GM19240 (cell line): Measurements from ENCODE around the gene SBF2.
"Not testable (repeated sequence)": the region's sequence is repeated elsewhere in the genome, so short reads cannot be mapped to it uniquely, and the experiment has no call there.

Experiments used
- DNase-seq: peaks from one replicate; pipeline ENCODE4 v3.0.0; 2011; ENCODE audit warnings: low spot score; ENCODE audit not compliant: insufficient read length

SBF2 gene

DNA sequence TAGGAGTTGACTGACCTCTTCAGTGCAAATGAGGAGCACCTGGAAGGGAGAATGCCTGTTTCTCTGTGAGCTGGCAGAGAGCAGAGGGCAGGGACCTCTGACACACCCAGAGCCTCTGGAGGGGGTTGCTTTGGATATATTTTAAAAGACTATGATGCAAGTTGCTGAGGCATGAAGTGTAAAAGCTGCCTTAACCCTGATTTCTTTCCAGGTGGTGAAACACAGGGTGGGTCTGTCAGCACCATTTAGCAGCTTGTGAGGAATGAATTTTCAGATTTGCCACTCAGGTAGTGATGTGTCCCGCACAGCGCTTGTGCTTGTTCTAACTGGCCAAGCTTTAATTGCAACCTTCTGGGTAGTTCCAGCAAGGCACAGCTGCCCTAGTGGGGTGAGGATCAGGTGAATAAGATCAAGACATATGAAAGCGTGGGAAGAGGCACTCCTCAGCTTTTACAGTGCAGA lies 540.0 kb downstream of the SBF2 start:
- no peak for DNase-seq

DNA sequence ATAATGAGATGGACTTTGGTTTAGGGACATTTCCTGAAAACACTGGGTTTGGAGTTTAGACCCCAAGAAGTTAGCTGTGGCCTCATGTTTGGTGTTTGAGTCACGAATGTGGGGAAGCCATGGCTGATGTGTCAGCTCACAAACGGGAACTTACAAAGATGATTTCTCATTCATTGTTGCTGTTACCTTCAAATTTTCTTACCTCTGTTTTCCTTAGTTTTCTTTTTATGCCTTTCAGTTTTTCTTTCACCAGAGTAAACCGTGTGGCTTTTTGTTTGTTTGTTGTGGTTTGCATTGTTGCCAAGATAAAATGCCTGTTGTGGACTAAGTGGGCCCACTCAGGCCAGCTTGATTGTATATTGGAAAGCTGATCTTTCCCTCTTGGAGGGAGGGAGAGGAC lies 541.0 kb downstream of the SBF2 start:
- DNase-seq = no peak

DNA sequence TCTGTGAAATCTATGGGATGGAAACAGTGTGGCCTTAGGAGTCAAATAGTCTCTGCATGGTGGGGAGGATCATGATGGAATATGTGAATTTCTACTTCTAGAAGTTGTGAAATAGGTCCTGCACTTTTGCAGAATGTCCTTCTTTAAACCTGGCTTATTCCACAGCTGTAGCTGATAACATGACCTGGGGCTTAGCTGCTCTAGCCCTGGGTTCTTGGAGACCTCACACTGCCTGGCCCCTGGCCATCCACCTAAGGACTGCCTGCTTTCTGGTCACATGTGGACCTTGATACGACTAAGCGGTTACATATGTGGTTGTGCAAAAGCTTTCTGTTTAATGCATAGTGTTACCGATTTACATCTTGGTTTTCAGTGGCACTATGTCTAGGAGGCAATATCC lies 541.9 kb downstream of the SBF2 start:
- no peak for DNase-seq

DNA sequence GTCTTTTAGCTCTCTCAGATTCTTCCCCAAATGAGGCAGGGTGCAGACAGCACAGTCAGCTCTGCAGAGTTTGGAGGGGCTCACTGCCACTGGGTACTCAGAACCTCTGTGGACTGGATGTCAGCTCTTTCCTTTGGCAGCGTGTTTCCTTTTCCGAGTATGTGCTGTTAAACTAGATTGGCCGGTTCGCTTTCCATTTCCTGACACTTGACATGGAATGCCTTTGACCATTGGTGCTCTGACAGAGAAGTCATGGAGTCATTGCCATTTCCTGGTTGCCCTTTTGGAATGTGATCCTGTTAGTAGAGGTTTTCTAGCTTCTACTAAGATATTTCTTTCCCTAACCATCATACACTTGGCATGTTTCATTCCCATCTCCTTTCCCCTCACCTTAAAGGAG lies 543.5 kb downstream of the SBF2 start:
- no peak for DNase-seq

DNA sequence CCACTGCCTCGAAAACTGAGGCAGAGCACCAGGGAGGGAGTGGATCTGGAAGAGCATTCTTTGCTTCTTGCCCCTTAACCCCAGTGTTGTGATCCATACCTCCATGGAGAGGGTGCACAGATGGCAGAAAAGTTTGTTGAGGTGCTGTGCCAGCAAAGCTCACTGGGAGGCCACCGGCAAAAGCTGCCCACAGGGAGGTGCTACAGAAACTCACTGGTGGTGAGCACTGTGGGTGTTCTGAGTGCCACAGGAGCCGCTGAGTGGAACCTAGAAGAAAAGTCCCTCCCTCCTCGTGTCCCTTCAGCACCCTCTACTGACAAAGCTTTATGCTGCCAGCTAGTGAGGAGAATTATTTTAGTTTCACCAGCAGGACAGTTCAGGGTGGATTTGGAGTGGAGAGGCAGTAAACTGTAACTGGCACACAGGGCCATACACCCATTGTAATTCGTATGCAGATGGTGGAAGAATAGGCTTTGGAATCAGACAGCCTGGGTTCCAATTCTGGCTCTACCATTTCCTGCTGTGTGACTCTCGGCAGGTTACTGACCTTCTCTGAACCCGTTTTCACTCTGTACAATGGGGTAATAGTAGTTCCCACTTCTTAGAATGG lies 545.6 kb downstream of the SBF2 start:
- peak; percentile 52 for DNase-seq

DNA sequence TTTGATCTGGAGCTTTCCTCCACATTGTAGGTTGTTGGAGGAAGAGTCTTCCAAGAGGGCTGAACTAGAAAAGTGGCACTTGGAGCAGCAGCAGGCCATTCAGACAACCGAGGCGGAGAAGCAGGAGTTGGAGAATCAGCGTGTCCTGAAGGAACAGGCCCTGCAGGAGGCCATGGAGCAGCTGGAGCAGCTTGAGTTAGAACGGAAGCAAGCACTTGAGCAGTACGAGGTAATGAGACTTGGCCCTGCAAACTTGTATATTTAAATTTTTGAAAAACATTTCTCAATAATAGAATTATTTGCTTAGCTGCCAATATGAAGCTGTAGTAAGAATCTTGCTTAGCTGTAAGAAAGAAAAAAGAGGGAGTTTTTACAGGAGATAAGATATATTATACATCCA lies 546.2 kb downstream of the SBF2 start:
- no peak for DNase-seq

DNA sequence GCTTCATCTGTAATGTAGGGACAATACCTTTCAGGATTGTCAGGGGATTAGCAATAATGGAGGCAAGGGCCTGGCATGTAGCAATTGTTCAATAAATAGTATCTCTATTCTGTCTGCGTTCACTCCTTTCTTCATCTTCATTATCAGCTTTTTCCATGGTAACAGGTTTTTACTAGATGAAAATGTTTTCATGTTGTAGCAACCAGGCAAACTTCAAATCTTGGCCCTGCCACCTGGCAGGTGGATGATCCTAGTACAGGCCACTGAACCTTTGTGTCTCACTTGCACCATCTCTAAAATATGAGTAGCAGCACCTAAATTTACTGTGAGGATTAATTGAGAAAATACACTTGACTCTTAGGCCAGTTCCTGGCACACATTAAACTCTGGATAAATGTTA lies 546.8 kb downstream of the SBF2 start:
- DNase-seq = no peak

DNA sequence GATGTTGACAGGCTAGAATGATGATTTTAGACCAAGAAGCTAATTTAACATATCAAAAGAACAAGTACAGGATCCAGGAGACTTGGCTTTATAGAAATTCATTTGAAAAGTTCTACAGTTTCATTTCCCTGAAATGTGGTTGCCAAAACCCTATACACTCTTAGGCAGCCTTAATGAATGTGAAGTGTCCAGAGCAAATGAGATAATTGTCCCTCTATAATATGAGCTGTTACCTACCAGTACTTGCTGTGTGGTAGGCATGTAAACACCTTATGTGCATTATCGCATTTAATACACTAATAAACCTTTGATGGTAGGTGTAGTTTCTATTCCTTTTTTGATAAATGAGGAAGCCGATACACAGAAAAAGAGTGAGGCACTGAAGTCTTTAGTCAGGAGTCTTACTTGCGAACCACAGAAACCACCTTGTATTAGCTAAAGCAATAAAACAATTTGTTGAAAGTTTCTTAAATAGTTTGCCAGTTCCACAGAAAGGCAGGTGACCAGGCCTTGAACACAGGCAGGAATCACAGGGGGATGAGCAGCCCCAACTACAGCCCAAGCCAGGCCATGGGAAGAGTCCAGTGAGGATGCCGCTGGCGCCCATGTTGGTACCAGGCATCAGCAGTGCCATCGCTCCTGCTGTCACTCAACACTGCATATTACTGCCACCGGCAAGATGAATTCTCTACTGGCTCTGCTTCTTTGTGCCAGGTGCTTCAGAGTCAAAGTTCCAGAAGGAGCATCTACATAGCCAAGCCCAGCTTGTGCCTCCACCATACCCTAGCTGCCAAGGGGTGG lies 548.4 kb downstream of the SBF2 start:
- DNase-seq = no peak

DNA sequence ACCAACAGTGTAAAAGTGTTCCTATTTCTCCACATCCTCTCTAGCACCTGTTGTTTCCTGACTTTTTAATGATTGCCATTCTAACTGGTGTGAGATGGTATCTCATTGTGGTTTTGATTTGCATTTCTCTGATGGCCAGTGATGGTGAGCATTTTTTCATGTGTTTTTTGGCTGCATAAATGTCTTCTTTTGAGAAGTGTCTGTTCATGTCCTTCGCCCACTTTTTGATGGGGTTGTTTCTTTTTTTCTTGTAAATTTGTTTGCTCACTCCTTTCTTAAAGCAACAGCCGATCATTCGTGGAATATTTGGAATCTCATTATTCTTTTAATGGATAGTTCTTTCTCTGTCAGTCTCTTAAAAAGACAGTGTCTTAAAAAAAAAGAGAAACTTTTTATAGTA lies 550.5 kb downstream of the SBF2 start:
- DNase-seq = not testable (repeated sequence)

DNA sequence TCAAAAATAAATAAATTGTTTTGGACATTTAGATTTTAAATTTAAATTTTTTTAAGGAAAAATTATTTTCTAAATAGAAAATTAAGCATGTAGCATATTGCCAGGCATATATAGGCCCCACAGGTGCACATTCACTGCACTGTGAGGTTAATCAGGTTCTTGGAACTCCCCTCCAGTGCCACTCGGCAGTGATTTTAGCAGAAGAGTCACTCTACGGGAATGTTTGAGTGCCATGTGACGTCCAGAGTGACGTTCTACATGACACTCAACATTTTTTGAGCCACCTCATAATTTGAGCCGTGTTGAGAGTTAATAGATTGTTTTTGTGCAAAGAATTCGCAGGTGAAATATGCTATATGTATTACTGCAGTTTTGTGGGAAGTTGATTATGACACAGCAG lies 552.8 kb downstream of the SBF2 start:
- no peak for DNase-seq

DNA sequence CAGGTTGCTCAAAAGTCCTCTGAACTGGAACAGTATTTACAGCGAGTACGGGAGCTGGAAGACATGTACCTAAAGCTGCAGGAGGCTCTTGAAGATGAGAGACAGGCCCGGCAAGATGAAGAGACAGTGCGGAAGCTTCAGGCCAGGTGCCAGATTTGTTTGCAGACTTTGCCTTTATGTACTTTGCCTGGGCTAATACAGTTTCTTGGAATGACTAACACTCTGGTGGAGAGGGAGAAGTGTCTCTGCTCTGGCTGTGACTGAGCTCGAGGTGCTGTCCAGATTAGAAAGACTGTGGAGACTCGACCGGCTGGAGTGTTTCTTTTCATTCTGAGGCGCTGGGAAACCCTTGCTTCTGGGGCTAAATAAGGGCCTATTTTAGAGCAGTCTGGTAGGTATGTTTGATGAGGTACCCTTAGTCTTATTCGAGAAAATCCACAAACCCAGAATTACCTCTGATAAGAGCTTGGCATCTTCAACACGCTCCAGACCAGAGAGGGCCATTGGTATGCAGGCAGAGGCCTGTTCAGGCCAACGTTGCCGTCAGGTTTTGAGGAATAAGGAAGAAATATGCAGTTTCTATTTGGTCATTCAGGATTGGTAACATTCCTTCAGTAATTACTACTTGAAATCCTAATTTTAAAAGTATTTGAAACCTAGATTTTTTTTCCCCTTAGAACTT lies 553.7 kb downstream of the SBF2 start:
- DNase-seq = no peak

DNA sequence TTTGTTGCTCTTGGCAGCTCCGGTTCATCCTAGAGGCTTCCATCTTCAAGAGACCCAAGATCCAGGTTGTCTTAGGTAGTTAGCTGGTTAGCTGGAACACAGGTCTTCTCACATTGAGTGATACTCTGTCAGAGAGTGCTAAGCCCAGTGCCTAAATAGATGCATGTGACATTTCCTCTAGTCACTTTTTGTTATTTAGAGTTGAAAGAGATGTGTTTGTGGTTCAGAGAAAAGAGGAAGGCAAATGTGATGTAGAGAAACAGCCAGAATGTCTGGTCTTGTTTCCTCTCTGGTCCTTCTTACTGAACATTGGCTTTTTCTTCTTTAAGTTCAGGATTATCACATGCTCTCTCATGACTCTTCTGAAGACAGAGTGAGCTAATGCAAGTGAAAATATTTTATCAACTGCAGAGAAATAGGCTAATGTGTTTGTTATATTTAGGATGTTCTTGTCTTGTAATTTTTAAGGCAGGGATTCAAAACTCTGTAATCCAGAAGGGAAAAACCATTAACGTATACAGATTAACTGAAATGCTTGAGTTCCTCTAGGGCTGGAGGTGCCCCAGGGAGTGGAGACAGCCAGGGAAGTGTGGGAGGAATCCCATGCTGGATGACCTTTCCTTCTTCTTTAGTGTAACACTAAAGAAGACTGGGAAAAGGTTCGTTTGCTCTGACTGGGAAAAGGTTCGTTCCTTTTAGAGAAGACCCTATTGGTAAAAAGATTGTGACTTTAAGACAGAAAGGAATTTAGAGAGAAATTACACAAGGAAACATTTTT lies 554.7 kb downstream of the SBF2 start:
- no peak for DNase-seq

DNA sequence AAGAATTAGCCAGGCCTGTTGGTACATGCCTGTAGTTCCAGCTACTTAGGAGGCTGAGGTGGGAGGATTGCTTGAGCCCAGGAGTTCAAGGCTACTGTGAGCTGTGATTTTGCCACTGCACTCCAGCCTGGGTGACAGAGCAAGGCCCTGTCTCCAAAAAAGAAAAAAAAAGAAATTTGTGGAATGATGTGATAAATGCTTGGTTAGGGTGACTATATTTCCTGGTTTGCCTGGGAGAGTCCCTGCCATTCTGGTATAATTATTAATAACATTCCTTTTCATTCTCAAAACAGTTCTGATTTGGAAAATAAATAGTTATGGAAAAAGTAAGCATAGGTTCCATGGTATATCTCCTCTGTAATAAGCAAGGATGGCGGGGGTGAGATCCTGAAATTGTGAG lies 555.3 kb downstream of the SBF2 start:
- no peak for DNase-seq

DNA sequence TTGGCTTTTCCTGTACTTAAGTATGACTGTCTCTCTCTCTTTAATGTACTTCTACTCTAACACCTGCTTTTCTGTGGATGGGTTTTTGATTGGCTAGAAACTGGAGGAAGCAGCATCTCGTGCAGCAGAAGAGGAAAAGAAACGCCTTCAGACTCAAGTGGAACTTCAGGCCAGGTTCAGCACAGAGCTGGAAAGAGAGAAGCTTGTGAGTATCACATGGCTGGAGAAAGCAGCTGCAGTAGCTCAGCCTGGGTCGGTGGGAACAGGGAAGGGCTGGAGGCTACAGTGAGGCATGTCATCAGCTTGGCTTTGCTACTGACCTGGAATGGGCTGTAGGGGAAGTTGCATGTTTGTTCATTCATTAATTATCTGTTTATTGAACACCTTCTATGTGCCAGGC lies 555.9 kb downstream of the SBF2 start:
- no peak for DNase-seq

DNA sequence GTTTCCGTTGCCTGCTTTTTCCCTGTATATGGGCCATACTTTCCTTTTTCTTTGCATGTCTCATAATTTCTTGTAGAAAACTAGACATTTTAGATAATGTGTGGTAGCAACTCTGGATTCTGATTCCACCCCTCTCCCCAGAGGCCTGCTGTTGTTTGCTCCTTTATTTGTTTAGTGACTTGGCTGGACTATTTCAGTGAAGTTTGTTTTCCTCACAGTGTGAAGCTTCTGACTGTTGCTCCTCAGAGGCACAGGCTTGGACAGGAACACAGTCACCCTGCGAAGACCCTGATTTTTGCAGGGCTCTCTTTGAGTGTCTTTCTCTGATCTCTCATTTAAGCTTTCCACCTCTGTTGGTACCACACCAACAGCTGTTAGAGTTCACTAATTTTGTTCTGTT lies 557.7 kb downstream of the SBF2 start:
- DNase-seq = no peak

DNA sequence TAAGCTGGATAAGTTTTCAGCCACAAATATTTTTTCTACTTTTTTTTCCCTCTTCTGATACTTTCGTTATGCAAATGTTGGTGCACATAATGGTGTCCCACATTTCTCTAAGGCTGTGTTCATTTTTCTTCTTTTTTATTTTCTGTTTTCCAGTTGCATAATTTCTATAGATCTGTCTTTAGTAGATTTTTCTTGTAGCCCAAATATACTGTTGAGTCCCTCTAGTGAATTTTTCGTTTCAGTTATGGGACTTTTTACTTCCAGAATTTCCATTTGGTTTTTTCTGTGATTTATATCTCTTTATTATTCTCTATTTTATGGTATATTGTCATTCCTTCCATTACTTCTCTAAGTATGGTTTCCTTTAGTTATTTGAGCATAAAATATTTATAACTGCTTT lies 558.1 kb downstream of the SBF2 start:
- DNase-seq = no peak

DNA sequence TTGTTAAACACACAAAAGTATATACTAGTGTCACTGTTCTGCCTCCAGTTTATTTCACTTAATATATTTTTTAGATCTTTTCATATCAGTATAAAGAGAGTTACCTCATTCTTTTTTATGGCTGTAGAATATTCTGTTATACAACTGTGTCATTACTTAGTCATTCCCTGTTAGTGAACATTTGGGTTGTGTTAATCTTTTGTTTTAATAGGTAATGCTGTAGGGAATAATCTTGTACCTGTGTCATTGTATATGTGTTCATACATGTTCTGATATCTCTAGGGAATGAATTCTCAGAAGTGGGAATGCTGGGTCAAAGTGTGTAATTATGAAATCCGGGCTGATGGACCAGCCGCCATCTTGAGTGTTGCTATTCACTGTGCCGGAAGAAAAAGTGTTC lies 558.8 kb downstream of the SBF2 start:
- DNase-seq = no peak

DNA sequence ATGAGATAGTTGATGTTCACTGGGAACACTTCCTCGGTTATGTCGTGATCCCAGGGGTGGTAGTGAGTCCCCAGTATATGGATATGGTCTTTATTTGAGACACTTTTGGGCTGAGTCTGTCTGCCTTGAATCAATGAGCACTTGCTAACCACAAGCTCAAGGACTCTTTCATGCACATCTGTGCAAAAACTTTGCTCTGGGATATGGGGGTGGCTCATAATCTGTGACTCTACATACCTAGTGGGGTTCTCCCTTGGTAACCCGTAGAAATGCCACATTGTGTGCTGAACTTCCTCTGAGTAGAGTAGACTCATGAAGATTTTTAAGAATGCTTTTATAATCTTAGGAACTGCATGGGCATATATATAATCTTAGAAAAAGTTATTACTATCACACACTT lies 560.8 kb downstream of the SBF2 start:
- DNase-seq = no peak

DNA sequence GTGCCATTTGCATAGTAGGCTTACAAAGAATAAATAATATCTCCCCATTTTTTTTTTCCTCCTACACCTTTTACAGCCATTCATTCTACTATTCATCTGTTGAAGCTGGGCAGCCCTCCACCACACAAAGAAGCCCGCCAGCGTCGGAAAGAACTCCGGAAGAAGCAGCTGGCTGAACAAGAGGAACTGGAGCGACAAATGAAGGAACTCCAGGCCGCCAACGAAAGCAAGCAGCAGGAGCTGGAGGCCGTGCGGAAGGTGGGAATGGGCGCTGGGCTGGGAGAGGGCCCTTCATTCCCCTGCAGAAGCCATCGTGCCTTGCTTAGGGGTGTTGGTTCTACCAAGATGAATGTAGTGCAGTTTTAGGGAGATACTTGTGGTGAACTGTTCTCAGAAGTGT lies 561.6 kb downstream of the SBF2 start:
- DNase-seq = no peak

DNA sequence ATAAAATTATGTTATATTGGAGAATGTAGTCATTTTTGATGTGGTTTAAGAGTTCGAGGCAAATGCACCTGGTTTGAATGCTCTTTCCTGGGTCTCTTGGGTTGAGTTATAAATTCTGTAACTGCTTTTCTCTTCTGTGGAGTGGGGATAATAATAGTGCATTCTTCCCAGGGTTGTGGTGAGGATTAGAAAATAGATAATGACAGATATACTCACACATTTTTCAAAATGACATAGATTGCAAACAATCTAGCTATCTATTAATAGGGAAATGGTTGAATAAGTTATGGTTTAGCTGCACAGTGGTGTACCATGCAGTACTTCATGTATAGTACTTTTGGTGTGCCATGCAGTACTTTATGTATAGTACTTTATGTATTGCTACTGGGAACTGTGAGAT lies 562.8 kb downstream of the SBF2 start:
- no peak for DNase-seq
